ENCODE measurements around the gene ADAMTS19. TPM values are rescaled to one million over a fixed set of nuclear protein-coding genes. Genes with fewer than 3 reads are reported as not detected.

Gene ADAMTS19
- total RNA-seq, 1 donor from 2014 or later, result 33.7 TPM

GRCh38 chr5:129747572-129748407 lies 287.7 kb downstream of the ADAMTS19 start, which contains the start of gene MINAR2:
Gene MINAR2, plus strand, starts transcription at chr5:129748094. Its CDS starts 97 bp downstream, at chr5:129748191.
- Mint-ChIP-seq H3K4me1 (ENCODE audit: low read depth) (no peaks in the 10 kb centered on the region), H3K4me3 (ENCODE audit: low read depth) (no peak within 1 kb of the TSS), H3K27ac (no peak within 1 kb of the TSS), H3K9me3 (ENCODE audit: low read depth) (no peaks in the 10 kb centered on the region), H3K36me3 (ENCODE audit: insufficient read depth) (no peaks in the 10 kb centered on the region), H3K27me3 (no peaks in the 10 kb centered on the region)
- TF ChIP-seq CTCF (IDR thresholded peaks at IDR 0.05; ENCODE audit: unreplicated experiment), result no peak
- no peak for DNase-seq (ENCODE audit: low spot score, unreplicated experiment)

- Mint-ChIP-seq H3K4me3 (ENCODE audit: low read depth) (no peak overlapping the region), H3K36me3 (ENCODE audit: insufficient read depth) (no peaks in the 10 kb centered on the region), H3K4me1 (ENCODE audit: low read depth) (no peaks in the 10 kb centered on the region), H3K9me3 (ENCODE audit: low read depth) (no peaks in the 10 kb centered on the region), H3K27me3 (no peaks in the 10 kb centered on the region), H3K27ac (no peak overlapping the region)
- DNase-seq (ENCODE audit: low spot score, unreplicated experiment), result no peak
- no peak for TF ChIP-seq CTCF (IDR thresholded peaks at IDR 0.05; ENCODE audit: unreplicated experiment)
These were observed 289.1 kb downstream of the ADAMTS19 start for GRCh38 chr5:129748913-129749880.

- no peak for TF ChIP-seq CTCF (IDR thresholded peaks at IDR 0.05; ENCODE audit: unreplicated experiment)
- H3K4me1 Mint-ChIP-seq (ENCODE audit: low read depth), result peaks cover 25% of the 10 kb centered on the region
- no peak overlapping the region for H3K4me3 Mint-ChIP-seq (ENCODE audit: low read depth)
- no peaks in the 10 kb centered on the region for H3K36me3 Mint-ChIP-seq (ENCODE audit: insufficient read depth)
- no peaks in the 10 kb centered on the region for H3K9me3 Mint-ChIP-seq (ENCODE audit: low read depth)
- no peak overlapping the region for H3K27ac Mint-ChIP-seq
- no peak for DNase-seq (ENCODE audit: low spot score, unreplicated experiment)
- H3K27me3 Mint-ChIP-seq, result no peaks in the 10 kb centered on the region
These were observed 300.7 kb downstream of the ADAMTS19 start for GRCh38 chr5:129760636-129761325.

GRCh38 chr5:129763651-129764050 lies 303.6 kb downstream of the ADAMTS19 start:
- H3K9me3 Mint-ChIP-seq (ENCODE audit: low read depth), result no peaks in the 10 kb centered on the region
- no peaks in the 10 kb centered on the region for H3K27me3 Mint-ChIP-seq
- no peak overlapping the region for H3K27ac Mint-ChIP-seq
- DNase-seq (ENCODE audit: low spot score, unreplicated experiment), result no peak
- no peak overlapping the region for H3K4me3 Mint-ChIP-seq (ENCODE audit: low read depth)
- H3K36me3 Mint-ChIP-seq (ENCODE audit: insufficient read depth), result no peaks in the 10 kb centered on the region
- peaks cover 25% of the 10 kb centered on the region for H3K4me1 Mint-ChIP-seq (ENCODE audit: low read depth)
- TF ChIP-seq CTCF (IDR thresholded peaks at IDR 0.05; ENCODE audit: unreplicated experiment), result no peak

- H3K27me3 Mint-ChIP-seq, result peaks cover 4% of the 10 kb centered on the region
- H3K4me1 Mint-ChIP-seq (ENCODE audit: low read depth), result peaks cover 17% of the 10 kb centered on the region
- H3K4me3 Mint-ChIP-seq (ENCODE audit: low read depth), result no peak overlapping the region
- no peak for DNase-seq (ENCODE audit: low spot score, unreplicated experiment)
- H3K36me3 Mint-ChIP-seq (ENCODE audit: insufficient read depth), result no peaks in the 10 kb centered on the region
- no peak for TF ChIP-seq CTCF (IDR thresholded peaks at IDR 0.05; ENCODE audit: unreplicated experiment)
- H3K27ac Mint-ChIP-seq, result no peak overlapping the region
- no peaks in the 10 kb centered on the region for H3K9me3 Mint-ChIP-seq (ENCODE audit: low read depth)
These were observed 306.7 kb downstream of the ADAMTS19 start for GRCh38 chr5:129766798-129767197.

Data from progenitor cell of endocrine pancreas (in vitro differentiated cells).